SK-N-MC (cell line): Measurements from ENCODE around the gene CTSE.

Experiments used
- EZH2 ChIP-seq: fragments of 200-600 bp; sonication (generic); IDR thresholded peaks from one replicate; pipeline ENCODE4 v1.6.1; 2017; ENCODE audit warnings: antibody characterized with exemption
- FOXP2 ChIP-seq: optimal IDR thresholded peaks from 2 replicates; pipeline ENCODE3; 2011; ENCODE audit warnings: mild to moderate bottlenecking, moderate library complexity; ENCODE audit not compliant: insufficient read depth; ENCODE audit errors: extremely low read length, control extremely low read depth
- POLR2AphosphoS5 ChIP-seq: IDR thresholded peaks from 2 replicates; pipeline ENCODE4 v1.6.1; 2012; ENCODE audit warnings: mild to moderate bottlenecking, low read depth, low read length, borderline replicate concordance

DNA sequence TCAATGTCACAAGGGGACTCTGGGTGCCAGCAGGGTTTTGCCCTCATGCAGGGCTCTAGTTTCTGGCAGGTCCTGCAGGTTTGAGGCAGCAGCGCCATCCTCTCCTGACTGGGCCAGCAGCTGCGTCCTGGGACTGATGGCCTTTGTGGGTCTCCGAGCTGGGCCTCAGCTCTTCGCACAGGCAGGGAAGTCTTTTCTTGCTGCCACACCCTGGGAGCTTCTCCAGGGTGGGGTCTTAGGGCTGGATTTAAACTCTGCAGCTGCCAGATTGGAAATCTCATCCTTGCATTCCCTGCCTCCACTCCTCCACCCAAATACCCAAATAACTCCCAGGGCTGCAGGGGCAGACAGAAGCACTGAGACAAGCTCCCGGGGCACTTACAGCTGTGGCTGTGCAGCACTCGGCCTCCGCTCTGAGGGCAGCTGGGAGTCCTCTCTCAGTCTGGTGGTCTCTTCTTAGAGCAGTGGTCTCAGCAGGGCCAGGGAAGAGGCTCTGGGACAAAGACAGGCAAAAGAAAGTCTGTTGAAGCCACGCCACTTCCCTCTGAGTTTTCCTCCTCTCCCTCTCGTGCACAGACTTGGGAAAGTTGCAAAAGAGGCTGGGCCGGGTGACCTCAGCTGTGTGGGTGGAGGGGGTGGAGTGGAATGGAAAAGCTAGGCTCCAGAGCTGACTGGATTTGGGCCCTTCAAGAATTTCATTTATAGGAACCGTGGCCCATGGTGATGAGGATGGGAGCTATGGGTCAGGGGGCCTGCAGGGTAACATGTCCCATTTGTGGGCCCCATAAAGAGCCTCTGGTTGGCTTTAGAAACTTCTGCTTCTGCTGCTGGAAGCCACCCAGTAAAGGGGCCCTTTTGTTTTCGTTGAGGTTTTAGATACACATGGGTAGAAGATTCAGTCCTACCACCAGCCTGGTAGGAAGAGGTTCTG is 20.6 kb downstream of the CTSE start, which contains the start of gene RAB7B:
- TF ChIP-seq EZH2 (no peak), POLR2AphosphoS5 (no peak), FOXP2 (no peak)
